GM19351 (cell line): ENCODE results near the gene SYT4.
"Not testable (repeated sequence)": the region's sequence is repeated elsewhere in the genome, so short reads cannot be mapped to it uniquely, and the experiment has no call there.

Source experiments
- ATAC-seq: cut with Tn5 transposase; IDR thresholded peaks from one replicate; pipeline ENCODE4 v1.9.1; 2021; ENCODE audit warnings: mild to moderate bottlenecking, moderate library complexity; ENCODE audit not compliant: unreplicated experiment

Gene SYT4, protein sequence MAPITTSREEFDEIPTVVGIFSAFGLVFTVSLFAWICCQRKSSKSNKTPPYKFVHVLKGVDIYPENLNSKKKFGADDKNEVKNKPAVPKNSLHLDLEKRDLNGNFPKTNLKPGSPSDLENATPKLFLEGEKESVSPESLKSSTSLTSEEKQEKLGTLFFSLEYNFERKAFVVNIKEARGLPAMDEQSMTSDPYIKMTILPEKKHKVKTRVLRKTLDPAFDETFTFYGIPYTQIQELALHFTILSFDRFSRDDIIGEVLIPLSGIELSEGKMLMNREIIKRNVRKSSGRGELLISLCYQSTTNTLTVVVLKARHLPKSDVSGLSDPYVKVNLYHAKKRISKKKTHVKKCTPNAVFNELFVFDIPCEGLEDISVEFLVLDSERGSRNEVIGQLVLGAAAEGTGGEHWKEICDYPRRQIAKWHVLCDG

DNA sequence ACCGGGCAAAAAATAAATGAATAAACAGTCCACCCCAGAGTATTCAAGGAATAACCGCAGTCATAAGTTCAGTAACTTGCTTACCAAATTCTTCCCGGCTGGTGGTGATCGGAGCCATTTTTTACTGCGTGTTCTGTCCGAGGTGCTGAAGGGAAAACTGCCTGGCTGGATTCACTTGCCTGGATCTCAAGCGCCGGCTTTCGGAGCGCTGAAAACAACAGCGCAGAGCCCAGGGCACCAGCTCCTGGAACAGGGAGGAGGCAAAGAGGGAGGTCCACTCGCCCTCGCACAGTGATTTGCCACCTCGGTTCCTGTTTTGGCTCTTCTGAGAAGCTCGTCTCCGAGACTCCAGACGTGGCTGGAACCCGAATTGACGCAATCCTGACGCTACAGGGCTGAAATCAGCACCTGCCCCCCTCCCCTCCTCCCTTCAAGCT is at the start of gene SYT4:
TSS of gene SYT4 (minus strand) at position 327 of the 437 bp plus-strand sequence. CDS start at position 118, 209 bp downstream.
- ATAC-seq: no peak

GRCh38 chr18:43322132-43322531 is 44.8 kb upstream of the SYT4 start:
- ATAC-seq: no peak

- ATAC-seq: no peak
These were observed 37.7 kb upstream of the SYT4 start for GRCh38 chr18:43314941-43315340.

- ATAC-seq: no peak
These were observed 35.6 kb upstream of the SYT4 start for GRCh38 chr18:43312891-43313290.

- ATAC-seq: no peak
These were observed 32.9 kb upstream of the SYT4 start for GRCh38 chr18:43310239-43310638.

GRCh38 chr18:43303376-43303775 is 26.1 kb upstream of the SYT4 start:
- no peak for ATAC-seq

GRCh38 chr18:43286187-43286586 is 8.9 kb upstream of the SYT4 start:
- ATAC-seq: not testable (repeated sequence)

DNA sequence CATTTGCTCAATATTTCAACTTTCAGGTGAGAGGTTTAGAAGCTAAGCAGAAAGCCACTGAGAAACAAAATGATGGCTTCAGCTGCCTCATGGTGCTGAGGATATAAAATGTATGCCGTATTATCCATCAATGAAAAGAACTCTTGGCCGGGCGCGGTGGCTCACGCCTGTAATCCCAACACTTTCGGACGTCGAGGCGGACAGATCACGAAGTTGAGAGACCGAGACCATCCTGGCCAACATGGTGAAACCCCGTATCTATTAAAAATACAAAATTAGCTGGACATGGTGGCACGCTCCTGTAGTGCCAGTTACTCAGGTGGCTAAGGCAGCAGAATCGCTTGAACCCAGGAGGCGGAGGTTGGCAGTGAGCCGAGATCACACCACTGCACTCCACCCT is 6.0 kb upstream of the SYT4 start:
- ATAC-seq: no peak

- peak; percentile 82 for ATAC-seq
These were observed 1.9 kb upstream of the SYT4 start for GRCh38 chr18:43279015-43279744.

DNA sequence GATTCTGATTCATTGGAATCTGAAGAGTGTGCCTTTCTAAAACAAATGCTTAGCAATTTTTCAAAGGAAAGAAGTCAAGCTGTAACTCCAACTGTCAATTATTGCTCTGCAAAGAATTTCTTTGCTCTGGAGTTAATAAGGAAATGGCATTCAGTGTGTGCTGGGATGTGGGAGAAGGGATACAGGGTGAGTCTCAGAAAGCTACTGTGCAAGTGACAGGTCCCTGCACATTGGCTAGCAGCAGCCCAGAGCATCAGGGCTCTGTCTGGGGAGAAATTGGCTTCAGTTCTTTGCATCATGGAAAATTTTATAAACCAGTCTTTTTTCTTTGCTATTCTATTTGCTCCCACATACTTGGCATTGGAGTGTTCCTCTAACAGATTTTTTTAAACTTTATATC is 1.1 kb upstream of the SYT4 start:
- no peak for ATAC-seq

DNA sequence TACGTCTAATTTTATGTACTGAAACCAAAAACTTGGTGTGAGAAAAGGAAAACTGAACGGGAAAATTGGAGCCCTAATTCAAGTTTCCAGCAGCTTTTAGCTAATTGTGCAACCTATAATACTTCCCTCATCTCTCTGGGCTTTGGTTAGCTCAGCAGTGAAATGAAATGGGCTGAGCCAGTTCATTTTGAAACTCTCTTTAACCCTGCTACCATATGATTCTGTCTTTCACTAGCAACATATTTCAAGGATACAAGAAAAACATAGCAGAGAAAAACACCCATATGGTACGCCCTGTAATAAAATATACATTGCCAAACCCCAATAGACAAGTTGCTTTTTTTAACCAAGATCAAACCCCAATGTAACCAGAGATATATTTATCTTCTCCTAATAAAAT is 799 bp downstream of the SYT4 start:
- ATAC-seq: no peak

DNA sequence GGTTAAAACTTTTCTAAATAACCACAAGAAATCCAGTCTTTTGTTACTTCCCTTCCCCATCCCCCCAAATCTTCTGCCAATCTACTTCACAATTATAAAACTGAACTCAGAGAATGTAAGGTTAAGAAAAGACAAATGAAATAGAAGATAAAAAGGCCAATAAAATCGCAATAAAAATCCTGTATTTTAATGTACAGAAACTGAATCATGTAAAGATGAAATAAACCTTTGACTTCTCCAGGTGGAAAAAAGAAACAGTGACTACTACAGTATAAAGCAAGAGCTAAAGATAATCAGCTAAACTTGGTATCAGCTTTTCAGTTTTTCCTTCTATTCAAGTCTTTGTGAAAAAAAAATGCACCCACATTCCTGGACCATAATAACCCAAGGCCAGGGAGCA is 1.7 kb downstream of the SYT4 start:
- ATAC-seq: no peak

DNA sequence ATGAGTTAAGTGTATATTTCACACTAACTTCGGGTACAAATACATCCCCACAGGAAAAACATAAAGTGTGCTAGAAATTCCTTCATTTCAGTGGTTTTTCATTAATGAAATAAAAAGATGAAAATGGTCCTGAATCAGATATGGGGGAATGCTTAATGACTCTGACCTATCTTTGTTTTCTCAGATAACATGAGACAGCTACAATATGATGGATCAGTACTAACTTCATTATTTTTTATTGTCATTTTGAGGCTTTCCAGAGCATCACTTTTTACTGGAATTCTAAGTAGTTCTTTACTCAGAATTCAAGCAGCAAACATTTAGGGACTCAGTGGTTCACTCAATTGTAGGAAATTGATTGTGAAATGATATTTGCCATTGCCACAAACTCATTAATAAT is 2.8 kb downstream of the SYT4 start:
- ATAC-seq: no peak

DNA sequence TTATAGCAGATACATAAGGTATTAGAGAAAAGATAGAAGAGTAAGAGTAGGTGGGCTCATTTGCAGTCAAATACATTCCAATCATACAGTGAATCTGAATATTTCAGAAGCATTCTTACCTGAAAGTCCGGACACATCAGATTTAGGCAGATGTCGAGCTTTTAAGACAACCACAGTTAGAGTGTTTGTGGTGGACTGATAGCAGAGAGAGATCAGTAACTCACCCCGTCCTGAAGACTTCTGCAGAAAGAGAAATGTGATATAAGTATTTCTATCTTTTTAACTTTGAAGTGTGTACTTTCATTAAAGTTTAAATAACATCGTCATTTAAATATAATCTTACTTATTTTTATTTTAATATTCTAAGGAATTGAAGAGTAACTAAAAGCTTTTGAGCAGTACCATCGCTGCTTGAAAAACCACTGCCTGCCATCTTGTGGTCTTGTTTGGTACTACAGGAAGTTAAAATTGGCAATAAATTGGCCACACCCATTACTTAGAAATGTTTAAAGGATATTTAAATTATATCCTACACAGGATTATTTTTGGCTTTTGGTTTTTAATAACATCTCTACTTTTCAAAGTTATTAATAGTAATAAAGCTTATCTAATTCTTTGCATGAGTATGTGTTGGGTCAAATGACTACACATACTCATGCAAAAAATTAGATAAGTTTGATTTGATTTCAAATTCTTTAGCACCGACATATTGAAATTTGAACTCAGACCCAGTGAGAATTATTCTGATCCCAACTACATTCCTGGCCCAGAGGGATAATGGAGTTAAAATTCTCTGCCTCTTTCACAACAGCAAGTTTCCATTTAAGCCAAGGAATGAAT is 5.5 kb downstream of the SYT4 start:
- ATAC-seq: peak; percentile 92

DNA sequence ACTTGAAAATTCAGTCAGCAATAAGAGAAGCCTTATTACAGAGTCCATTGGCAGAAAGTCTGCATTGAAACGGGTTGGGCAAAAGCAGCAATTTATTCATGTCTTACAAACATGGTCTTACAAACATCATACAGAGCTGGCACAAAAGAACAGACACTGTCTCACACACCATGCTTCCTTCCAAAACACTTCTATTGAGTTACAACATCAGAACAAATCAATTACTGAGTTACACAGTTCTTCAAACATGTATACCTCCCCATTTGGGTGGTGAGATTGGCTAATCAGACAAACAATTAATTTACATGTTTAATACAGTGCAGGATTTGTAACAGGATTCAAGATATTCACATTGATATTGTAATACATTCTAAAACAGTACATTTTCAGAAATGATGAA is 9.5 kb downstream of the SYT4 start:
- ATAC-seq: no peak

GRCh38 chr18:43265465-43265864 is 11.8 kb downstream of the SYT4 start:
- no peak for ATAC-seq

DNA sequence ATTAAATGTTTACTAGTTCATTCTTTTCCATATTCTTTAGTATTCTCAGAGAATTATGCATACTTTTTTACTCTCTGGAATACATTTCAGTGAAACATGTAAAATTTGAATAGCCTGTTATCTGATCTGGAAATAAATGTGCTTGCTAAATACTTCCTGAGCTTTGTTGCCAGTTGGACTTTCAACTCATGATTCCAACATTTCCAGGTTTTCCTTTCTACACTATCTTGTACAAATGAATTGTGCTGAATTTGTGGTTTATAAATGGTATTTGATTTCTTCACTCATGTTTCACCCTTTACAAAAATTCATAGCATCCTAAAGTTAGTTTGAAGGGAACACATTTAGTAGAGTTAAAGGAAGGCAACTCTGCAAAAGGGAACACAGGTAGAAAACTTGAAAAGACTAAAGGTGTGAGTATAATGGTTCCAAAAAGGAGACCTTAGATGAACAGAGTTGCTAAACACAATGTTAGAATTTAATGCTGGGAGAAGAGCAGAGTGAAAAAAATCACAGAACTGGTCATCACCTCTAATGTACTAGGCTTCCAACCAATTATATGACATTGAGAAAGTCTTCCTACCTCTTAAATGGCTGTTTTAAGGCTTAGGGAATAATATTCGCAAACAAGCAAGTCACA is 28.6 kb downstream of the SYT4 start:
- no peak for ATAC-seq

- no peak for ATAC-seq
These were observed 29.3 kb downstream of the SYT4 start for GRCh38 chr18:43247944-43248343.

DNA sequence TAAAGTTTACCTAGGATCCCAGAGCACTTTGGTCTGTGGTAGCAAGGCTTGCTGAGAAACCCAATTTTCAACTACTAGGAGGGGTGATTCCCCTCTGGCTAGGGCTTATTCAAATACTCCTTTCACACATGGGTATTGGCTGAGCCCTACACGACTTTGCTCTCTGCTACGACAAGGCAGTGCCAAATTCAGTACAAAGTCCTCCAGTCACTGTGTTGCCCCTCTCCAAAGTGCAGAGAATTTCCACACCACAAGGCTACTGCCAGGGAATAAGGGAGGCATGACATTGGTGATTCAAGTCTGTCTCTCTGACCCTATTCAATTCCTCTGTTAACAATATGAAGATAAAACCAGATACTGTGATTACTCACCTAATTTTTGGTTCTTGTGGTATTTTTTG is 38.9 kb downstream of the SYT4 start:
- no peak for ATAC-seq

- no peak for ATAC-seq
These were observed 40.4 kb downstream of the SYT4 start for GRCh38 chr18:43236921-43237320.

DNA sequence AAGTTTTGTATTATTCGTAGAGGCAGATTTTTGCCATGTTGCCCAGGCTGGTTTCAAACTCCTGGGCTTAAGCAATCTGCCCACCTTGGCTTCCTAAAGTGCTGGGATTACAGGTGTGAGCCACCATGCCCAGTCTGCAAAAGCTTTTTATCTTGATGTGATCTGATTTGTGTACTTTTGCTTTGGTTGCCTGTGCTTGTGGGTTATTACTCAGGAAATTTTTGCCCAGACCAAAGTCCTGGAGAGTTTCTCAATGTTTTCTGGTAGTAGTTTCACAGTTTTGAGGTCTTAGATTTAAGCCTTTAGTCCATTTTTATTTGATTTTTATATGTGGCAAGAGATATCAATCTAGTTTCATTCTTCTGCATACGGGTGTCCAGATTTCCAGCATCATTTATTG is 42.4 kb downstream of the SYT4 start:
- no peak for ATAC-seq
